Stimulated activated CD4-positive, alpha-beta T cell treated with anti-CD3 and anti-CD28 coated beads, Interleukin-15, amount 100 ng/mL, for 48 hours (primary cell): ENCODE results near the gene MED13L.

Experiments used
- DNase-seq, 2 donors: peaks; one replicate each; pipeline ENCODE4 v3.0.0-alpha.2; 2020; ENCODE audit warnings: low read depth in 2 of 2

MED13L gene

GRCh38 chr12:116213885-116214527 is 63.5 kb downstream of the MED13L start:
- no peak for DNase-seq

GRCh38 chr12:116213014-116213413 is 64.5 kb downstream of the MED13L start:
- DNase-seq: no peak

- DNase-seq: no peak
Observed at GRCh38 chr12:116210762-116211161, 66.7 kb downstream of the MED13L start.

- DNase-seq: no peak
Observed at GRCh38 chr12:116210131-116210530, 67.4 kb downstream of the MED13L start.

- no peak for DNase-seq
Observed at GRCh38 chr12:116209503-116209902, 68.0 kb downstream of the MED13L start.

- DNase-seq: no peak
Observed at GRCh38 chr12:116207274-116207673, 70.2 kb downstream of the MED13L start.

- DNase-seq: no peak
Observed at GRCh38 chr12:116206828-116207227, 70.7 kb downstream of the MED13L start.

- DNase-seq: no peak
Observed at GRCh38 chr12:116204785-116205184, 72.7 kb downstream of the MED13L start.

GRCh38 chr12:116204169-116204568 is 73.3 kb downstream of the MED13L start:
- no peak for DNase-seq

GRCh38 chr12:116202940-116203339 is 74.6 kb downstream of the MED13L start:
- DNase-seq: no peak

GRCh38 chr12:116202433-116202832 is 75.1 kb downstream of the MED13L start:
- no peak for DNase-seq

GRCh38 chr12:116201908-116202307 is 75.6 kb downstream of the MED13L start:
- no peak for DNase-seq

GRCh38 chr12:116201359-116201758 is 76.1 kb downstream of the MED13L start:
- no peak for DNase-seq

GRCh38 chr12:116200812-116201211 is 76.7 kb downstream of the MED13L start:
- no peak for DNase-seq

GRCh38 chr12:116199160-116199706 is 78.3 kb downstream of the MED13L start:
- DNase-seq: no peak

GRCh38 chr12:116196752-116197718 is 80.5 kb downstream of the MED13L start:
- no peak for DNase-seq

GRCh38 chr12:116196226-116196625 is 81.3 kb downstream of the MED13L start:
- DNase-seq: no peak

GRCh38 chr12:116194935-116195431 is 82.5 kb downstream of the MED13L start:
- peak; percentile 23 to 46 for DNase-seq

GRCh38 chr12:116189692-116190091 is 87.8 kb downstream of the MED13L start:
- no peak for DNase-seq

GRCh38 chr12:116188581-116188980 is 88.9 kb downstream of the MED13L start:
- no peak for DNase-seq

GRCh38 chr12:116187151-116187511 is 90.4 kb downstream of the MED13L start:
- no peak for DNase-seq

- DNase-seq: no peak
Observed at GRCh38 chr12:116186482-116187150, 90.9 kb downstream of the MED13L start.
